Fibroblast of lung (primary cell): ENCODE results near the gene NFKBIE.

Experiments used
- CTCF ChIP-seq, 2 donors: IDR thresholded peaks in 1 of 2; conservative IDR thresholded peaks in 1 of 2; 1 replicate in 1 of 2; 2 replicates in 1 of 2; pipeline ENCODE4 v1.5.1; 2011 to 2012; ENCODE audit warnings: low read length in 2 of 2, control low read depth in 1 of 2, inconsistent platforms in 1 of 2, low read depth in 1 of 2, mild to moderate bottlenecking in 1 of 2
- EZH2 ChIP-seq: IDR thresholded peaks from 2 replicates; pipeline ENCODE4 v1.5.1; 2012; ENCODE audit warnings: low read length, control low read depth, mild to moderate bottlenecking; ENCODE audit errors: missing control alignments

- TF ChIP-seq EZH2 (no peak), CTCF (conservative IDR thresholded peaks at IDR 0.05 in 1 of 2, IDR thresholded peaks at IDR 0.05 in 1 of 2; ENCODE audit: low read depth in 1 of 2, low read length in 2 of 2) (no peak)
Observed at GRCh38 chr6:44232676-44233566, 32.4 kb downstream of the NFKBIE start.
